Subcutaneous abdominal adipose tissue (tissue), 5 donors: Measurements from ENCODE around the gene PIK3CB.

ENCODE experiments used
- H3K27ac ChIP-seq: one replicate; pipeline ENCODE4 v1.7.0; 2013; ENCODE audit warnings: low read depth, mild to moderate bottlenecking, inconsistent platforms, low read length, moderate library complexity
- H3K27me3 ChIP-seq, 5 donors: one replicate each; pipeline ENCODE4 v1.7.0; 2013; ENCODE audit warnings: low read length in 5 of 5, inconsistent platforms in 1 of 5; ENCODE audit not compliant: control insufficient read depth in 5 of 5, insufficient read depth in 4 of 5
- H3K36me3 ChIP-seq, 5 donors: one replicate each; pipeline ENCODE4 v1.7.0; 2013; ENCODE audit warnings: low read length in 5 of 5; ENCODE audit not compliant: control insufficient read depth in 5 of 5, insufficient read depth in 5 of 5
- H3K4me1 ChIP-seq, 5 donors: one replicate each; pipeline ENCODE4 v1.7.0; 2013; ENCODE audit warnings: low read length in 5 of 5, mild to moderate bottlenecking in 3 of 5, moderate library complexity in 1 of 5; ENCODE audit not compliant: control insufficient read depth in 5 of 5, insufficient read depth in 5 of 5
- H3K4me3 ChIP-seq, 5 donors: one replicate each; pipeline ENCODE4 v1.7.0; 2013; ENCODE audit warnings: low read length in 5 of 5, low read depth in 1 of 5
- H3K9ac ChIP-seq, 5 donors: one replicate each; pipeline ENCODE4 v1.7.0; 2013; ENCODE audit warnings: low read length in 5 of 5, mild to moderate bottlenecking in 4 of 5, moderate library complexity in 3 of 5
- H3K9me3 ChIP-seq, 5 donors: one replicate each; pipeline ENCODE4 v1.7.0; 2013; ENCODE audit warnings: low read length in 5 of 5; ENCODE audit not compliant: control insufficient read depth in 5 of 5
- donor health status: healthy.
- donor health status: healthy.
- donor health status: healthy.
- donor health status: healthy.
- donor health status: healthy.

PIK3CB gene

GRCh38 chr3:138725116-138725515 is 109.6 kb downstream of the PIK3CB start:
- H3K4me1 ChIP-seq, result no peaks in the 10 kb centered on the region
- no peaks in the 10 kb centered on the region for H3K27me3 ChIP-seq
- H3K9ac ChIP-seq, result no peak overlapping the region
- peaks cover 0 to 3% (median 0%) of the 10 kb centered on the region in 5 donors for H3K36me3 ChIP-seq
- no peak overlapping the region for H3K4me3 ChIP-seq
- H3K27ac ChIP-seq, result no peak overlapping the region
- no peaks in the 10 kb centered on the region for H3K9me3 ChIP-seq

GRCh38 chr3:138724443-138724842 is 110.3 kb downstream of the PIK3CB start:
- Histone ChIP-seq H3K27me3 (no peaks in the 10 kb centered on the region), H3K9me3 (no peaks in the 10 kb centered on the region), H3K4me1 (no peaks in the 10 kb centered on the region), H3K27ac (no peak overlapping the region), H3K36me3 (no peaks in the 10 kb centered on the region), H3K9ac (no peak overlapping the region), H3K4me3 (no peak overlapping the region)

- Histone ChIP-seq H3K4me1 (no peaks in the 10 kb centered on the region), H3K4me3 (no peak overlapping the region), H3K36me3 (peaks cover 0 to 4% (median 0%) of the 10 kb centered on the region in 5 donors)
Observed at GRCh38 chr3:138718849-138719248, 115.9 kb downstream of the PIK3CB start.

GRCh38 chr3:138717348-138717747 is 117.4 kb downstream of the PIK3CB start:
- Histone ChIP-seq H3K36me3 (peaks cover 0 to 6% (median 4%) of the 10 kb centered on the region in 5 donors), H3K27me3 (no peaks in the 10 kb centered on the region), H3K4me3 (no peak overlapping the region), H3K4me1 (no peaks in the 10 kb centered on the region), H3K27ac (no peak overlapping the region), H3K9me3 (no peaks in the 10 kb centered on the region), H3K9ac (no peak overlapping the region)

More at GRCh38 chr3:138718849-138719248, 115.9 kb downstream of the PIK3CB start:
- H3K27me3 ChIP-seq, result no peaks in the 10 kb centered on the region
- no peaks in the 10 kb centered on the region for H3K9me3 ChIP-seq
- no peak overlapping the region for H3K9ac ChIP-seq
- H3K27ac ChIP-seq, result no peak overlapping the region

- H3K4me3 ChIP-seq, result no peak overlapping the region
- H3K27me3 ChIP-seq, result no peaks in the 10 kb centered on the region
- H3K9me3 ChIP-seq, result no peaks in the 10 kb centered on the region
- H3K27ac ChIP-seq, result no peak overlapping the region
- H3K36me3 ChIP-seq, result peaks cover 2 to 11% (median 6%) of the 10 kb centered on the region in 5 donors
- H3K9ac ChIP-seq, result no peak overlapping the region
- H3K4me1 ChIP-seq, result no peaks in the 10 kb centered on the region
Observed at GRCh38 chr3:138712086-138712485, 122.6 kb downstream of the PIK3CB start.

- Histone ChIP-seq H3K36me3 (peaks cover 4 to 20% (median 9%) of the 10 kb centered on the region in 5 donors), H3K4me3 (no peak overlapping the region), H3K9me3 (no peaks in the 10 kb centered on the region), H3K9ac (no peak overlapping the region), H3K4me1 (peaks cover 0 to 6% (median 0%) of the 10 kb centered on the region in 5 donors), H3K27me3 (no peaks in the 10 kb centered on the region), H3K27ac (no peak overlapping the region)
Observed at GRCh38 chr3:138705675-138706074, 129.1 kb downstream of the PIK3CB start.

- no peaks in the 10 kb centered on the region for H3K27me3 ChIP-seq
- H3K36me3 ChIP-seq, result peaks cover 7 to 23% (median 13%) of the 10 kb centered on the region in 5 donors
- no peak overlapping the region for H3K4me3 ChIP-seq
- H3K4me1 ChIP-seq, result no peaks in the 10 kb centered on the region
- no peak overlapping the region for H3K27ac ChIP-seq
- H3K9me3 ChIP-seq, result no peaks in the 10 kb centered on the region
- no peak overlapping the region for H3K9ac ChIP-seq
Observed at GRCh38 chr3:138696666-138697370, 137.9 kb downstream of the PIK3CB start.

- Histone ChIP-seq H3K4me3 (no peak overlapping the region), H3K27me3 (no peaks in the 10 kb centered on the region), H3K4me1 (no peaks in the 10 kb centered on the region), H3K36me3 (peaks cover 7 to 17% (median 10%) of the 10 kb centered on the region in 5 donors), H3K27ac (no peak overlapping the region), H3K9me3 (no peaks in the 10 kb centered on the region), H3K9ac (no peak overlapping the region)
Observed at GRCh38 chr3:138694287-138695007, 140.3 kb downstream of the PIK3CB start.

GRCh38 chr3:138692152-138692551 is 142.6 kb downstream of the PIK3CB start:
- peaks cover 0 to 6% (median 0%) of the 10 kb centered on the region in 5 donors for H3K4me1 ChIP-seq
- no peak overlapping the region for H3K4me3 ChIP-seq
- no peaks in the 10 kb centered on the region for H3K9me3 ChIP-seq
- peaks cover 4 to 20% (median 15%) of the 10 kb centered on the region in 5 donors for H3K36me3 ChIP-seq
- H3K9ac ChIP-seq, result no peak overlapping the region
- H3K27me3 ChIP-seq, result no peaks in the 10 kb centered on the region
- H3K27ac ChIP-seq, result no peak overlapping the region

GRCh38 chr3:138691351-138691750 is 143.4 kb downstream of the PIK3CB start:
- Histone ChIP-seq H3K27ac (no peak overlapping the region), H3K4me3 (no peak overlapping the region)

More at GRCh38 chr3:138691351-138691750, 143.4 kb downstream of the PIK3CB start:
- no peaks in the 10 kb centered on the region for H3K9me3 ChIP-seq
- H3K9ac ChIP-seq, result no peak overlapping the region
- peaks cover 7 to 20% (median 14%) of the 10 kb centered on the region in 5 donors for H3K36me3 ChIP-seq
- peaks cover 0 to 6% (median 0%) of the 10 kb centered on the region in 5 donors for H3K4me1 ChIP-seq
- no peaks in the 10 kb centered on the region for H3K27me3 ChIP-seq
